OCI-LY3 (cell line): ENCODE measurements around the gene ITPKC.
A peak's percentile ranks its signal among the peaks of the same experiment; 100 is the strongest.

Experiments used
- H2AFZ ChIP-seq: fragments of 200-600, 300-600 bp; shearing (Covaris generic); 2 replicates; pipeline ENCODE4 v1.6.0; 2014; ENCODE audit warnings: antibody characterized with exemption, low read depth, low read length
- H3K27ac ChIP-seq: fragments of 200-600, 300-600 bp; sonication (generic); 2 replicates; pipeline ENCODE4 v1.5.1; 2014; ENCODE audit warnings: mild to moderate bottlenecking, low read length, moderate library complexity, mixed read lengths
- H3K27me3 ChIP-seq: fragments of 200-600, 300-600 bp; sonication (generic); 2 replicates; pipeline ENCODE4 v1.6.1; 2014; ENCODE audit warnings: low read depth, low read length, mixed read lengths
- H3K36me3 ChIP-seq: fragments of 200-600, 300-600 bp; sonication (generic); replicated peaks from 2 replicates; pipeline ENCODE3; 2014; ENCODE audit warnings: low read depth, low read length, mixed read lengths
- H3K4me1 ChIP-seq: fragments of 300-600, 200-600 bp; sonication (generic); 2 replicates; pipeline ENCODE4 v1.6.1; 2014; ENCODE audit warnings: low read length, mixed read lengths
- H3K4me2 ChIP-seq: fragments of 200-600, 300-600 bp; sonication (generic); 2 replicates; pipeline ENCODE4 v1.6.1; 2014; ENCODE audit warnings: low read length, mixed read lengths
- H3K4me3 ChIP-seq: fragments of 300-600, 200-600 bp; sonication (generic); 2 replicates; pipeline ENCODE4 v1.5.1; 2014; ENCODE audit warnings: antibody characterized with exemption, mild to moderate bottlenecking, low read length, moderate library complexity
- H3K79me2 ChIP-seq: fragments of 300-600, 200-600 bp; shearing (Covaris generic); 2 replicates; pipeline ENCODE4 v1.6.1; 2014; ENCODE audit warnings: mild to moderate bottlenecking, low read length, mixed read lengths
- H3K9ac ChIP-seq: fragments of 300-600, 200-600 bp; shearing (Covaris generic); 2 replicates; pipeline ENCODE4 v1.6.0; 2014; ENCODE audit warnings: mild to moderate bottlenecking, low read length, moderate library complexity
- H3K9me3 ChIP-seq: fragments of 200-600, 300-600 bp; shearing (Covaris generic); 2 replicates; pipeline ENCODE4 v1.6.1; 2014; ENCODE audit warnings: low read length, mixed read lengths; ENCODE audit not compliant: insufficient read depth
- H4K20me1 ChIP-seq: fragments of 200-600, 300-600 bp; sonication (generic); 2 replicates; pipeline ENCODE4 v1.6.1; 2016; ENCODE audit warnings: low read length, mixed read lengths; ENCODE audit not compliant: insufficient read depth
- CTCF ChIP-seq: fragments of 200-600, 300-600 bp; sonication (generic); IDR thresholded peaks from 2 replicates; pipeline ENCODE4 v1.5.1; 2014; ENCODE audit warnings: antibody characterized with exemption, low read length, low read depth
- EZH2phosphoT487 ChIP-seq: fragments of 200-600 bp; shearing (Covaris generic); IDR thresholded peaks from 2 replicates; pipeline ENCODE4 v1.6.1; 2018; ENCODE audit warnings: antibody characterized with exemption, mixed run types, low read depth

ITPKC gene

GRCh38 chr19:40755791-40756190 lies 38.9 kb downstream of the ITPKC start:
- peaks cover 51% of the 10 kb centered on the region for H4K20me1 ChIP-seq
- H2AFZ ChIP-seq, result no peak overlapping the region
- H3K4me1 ChIP-seq, result peaks cover 41% of the 10 kb centered on the region
- peak overlapping the region; percentile 80; the same call in 1 of the 2 replicates for H3K27ac ChIP-seq
- H3K9ac ChIP-seq, result no peak overlapping the region
- H3K27me3 ChIP-seq, result no peaks in the 10 kb centered on the region
- H3K36me3 ChIP-seq, result peaks cover 61% of the 10 kb centered on the region
- H3K4me2 ChIP-seq, result 0 out of 2 replicates have a peak overlapping the region, but pooled peaks have one; percentile 74
- H3K79me2 ChIP-seq, result peaks cover 90% of the 10 kb centered on the region
- H3K9me3 ChIP-seq, result no peaks in the 10 kb centered on the region
- no peak overlapping the region for H3K4me3 ChIP-seq
- no peak for TF ChIP-seq CTCF

GRCh38 chr19:40756502-40757110 lies 39.7 kb downstream of the ITPKC start:
- Histone ChIP-seq H3K27me3 (no peaks in the 10 kb centered on the region), H4K20me1 (peaks cover 54% of the 10 kb centered on the region), H3K4me3 (no peak overlapping the region), H3K36me3 (peaks cover 67% of the 10 kb centered on the region), H3K4me1 (peaks cover 41% of the 10 kb centered on the region), H3K79me2 (peaks cover 89% of the 10 kb centered on the region), H2AFZ (no peak overlapping the region), H3K4me2 (no peak overlapping the region), H3K27ac (no peak overlapping the region), H3K9me3 (no peaks in the 10 kb centered on the region), H3K9ac (no peak overlapping the region)
- TF ChIP-seq CTCF, result no peak
- no peak for TF ChIP-seq EZH2phosphoT487

- Histone ChIP-seq H3K9me3 (no peaks in the 10 kb centered on the region), H2AFZ (no peak overlapping the region), H3K4me2 (no peak overlapping the region), H3K9ac (no peak overlapping the region), H3K4me1 (peaks cover 33% of the 10 kb centered on the region), H3K36me3 (peaks cover 76% of the 10 kb centered on the region), H3K79me2 (peaks cover 87% of the 10 kb centered on the region), H3K4me3 (no peak overlapping the region), H3K27ac (no peak overlapping the region), H4K20me1 (peaks cover 71% of the 10 kb centered on the region), H3K27me3 (no peaks in the 10 kb centered on the region)
- TF ChIP-seq EZH2phosphoT487, result no peak
- no peak for TF ChIP-seq CTCF
These were observed 41.6 kb downstream of the ITPKC start for GRCh38 chr19:40758491-40758890.

- H3K9ac ChIP-seq, result no peak overlapping the region
- no peak overlapping the region for H2AFZ ChIP-seq
- TF ChIP-seq EZH2phosphoT487, result no peak
- TF ChIP-seq CTCF, result no peak
- no peak overlapping the region for H3K4me3 ChIP-seq
- no peaks in the 10 kb centered on the region for H3K27me3 ChIP-seq
- H3K4me1 ChIP-seq, result peaks cover 26% of the 10 kb centered on the region
- H3K36me3 ChIP-seq, result peaks cover 83% of the 10 kb centered on the region
- peaks cover 83% of the 10 kb centered on the region for H3K79me2 ChIP-seq
- no peak overlapping the region for H3K27ac ChIP-seq
- no peaks in the 10 kb centered on the region for H3K9me3 ChIP-seq
- H3K4me2 ChIP-seq, result no peak overlapping the region
- peaks cover 77% of the 10 kb centered on the region for H4K20me1 ChIP-seq
These were observed 42.4 kb downstream of the ITPKC start for GRCh38 chr19:40759352-40759751.
